Stromal cell of bone marrow (primary cell): ENCODE measurements around the gene MAPK8IP3.
"Not testable (repeated sequence)": the region's sequence is repeated elsewhere in the genome, so short reads cannot be mapped to it uniquely, and the experiment has no call there.

ENCODE experiments used
- DNase-seq: peaks from one replicate; pipeline ENCODE4 v3.0.0-alpha.2; 2012; ENCODE audit warnings: low read depth

Gene MAPK8IP3

DNA sequence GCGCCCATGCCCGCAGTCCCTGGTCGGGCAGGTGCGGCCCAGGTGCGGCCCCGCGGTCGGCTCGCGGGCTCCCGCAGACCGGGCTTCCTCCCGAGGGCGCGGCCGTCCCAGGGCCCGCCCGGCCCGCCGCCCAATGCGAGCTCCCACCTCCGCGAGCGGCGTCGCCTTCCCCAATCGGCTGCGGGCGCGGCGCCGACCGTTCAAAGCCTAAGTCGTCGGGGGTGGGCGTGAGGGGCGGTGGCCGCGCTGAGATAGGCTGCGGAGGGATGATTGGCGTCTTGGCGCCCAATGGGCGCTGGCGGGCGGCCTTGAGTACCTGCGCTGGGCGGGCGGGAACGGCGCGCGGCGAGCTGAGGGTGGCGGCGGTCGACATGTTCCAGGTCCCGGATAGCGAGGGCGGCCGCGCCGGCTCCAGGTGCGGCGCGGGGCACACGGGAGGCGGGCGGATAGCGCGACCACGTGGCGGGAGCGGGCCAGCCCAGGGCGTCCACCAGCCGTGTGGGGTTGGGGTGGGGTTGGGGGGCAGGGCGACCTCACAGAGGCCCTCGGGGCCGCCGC, 28.0 kb upstream of the MAPK8IP3 start, which contains the start of gene JPT2:
Gene JPT2 (plus strand): TSS at position 338 of the 558 bp plus-strand sequence. CDS start 34 bp downstream, at position 372.
- DNase-seq = peak; percentile 90

DNA sequence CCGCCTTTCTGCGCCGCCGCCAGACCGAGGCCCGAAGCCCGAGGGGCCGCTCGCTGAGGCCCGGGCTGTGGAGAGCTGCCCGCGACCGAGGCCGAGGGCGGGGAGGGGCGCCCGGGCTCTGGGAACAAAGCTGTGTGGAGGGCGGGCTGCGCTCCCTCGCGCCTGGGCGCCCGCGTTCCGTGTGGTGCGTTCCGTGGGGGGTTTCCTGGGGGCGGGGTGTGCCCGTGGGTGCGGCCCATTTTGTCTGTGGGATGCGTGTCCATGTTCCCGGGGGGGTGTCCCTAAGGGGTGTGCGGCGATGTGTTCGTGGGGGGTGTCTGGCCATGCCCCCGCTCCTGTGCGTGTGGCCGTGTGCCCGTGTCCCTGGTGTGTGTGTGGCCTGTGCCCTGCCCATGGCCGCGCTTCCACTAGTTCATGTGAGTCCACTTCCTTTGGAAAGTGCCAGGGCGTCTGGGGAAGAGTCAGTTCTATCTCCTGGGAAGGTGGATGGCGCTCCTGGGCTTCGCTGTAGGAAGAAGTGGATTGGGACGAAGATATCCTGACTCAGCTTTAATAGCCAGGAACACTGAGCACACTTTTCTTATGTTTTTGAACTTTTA, 27.4 kb upstream of the MAPK8IP3 start:
- no peak for DNase-seq

DNA sequence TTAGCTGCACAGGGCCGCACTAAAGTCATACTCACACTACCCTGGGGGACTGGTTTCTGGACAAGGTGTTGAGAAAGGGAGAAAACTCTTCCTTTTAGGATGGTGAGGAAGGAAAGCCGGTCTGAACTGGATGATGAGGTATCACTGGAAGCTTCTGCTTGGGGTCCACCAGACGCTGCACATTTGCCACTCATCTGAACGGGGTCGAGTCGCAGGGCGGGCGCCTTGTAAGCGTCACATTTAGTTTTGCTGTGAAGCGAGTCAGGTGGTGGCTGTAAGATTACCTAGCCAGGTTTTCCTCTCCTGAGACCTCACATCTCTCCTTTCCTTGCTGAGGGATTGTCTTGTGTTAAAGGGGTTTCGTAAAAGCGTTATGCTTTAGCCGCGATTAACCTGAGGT, 25.6 kb upstream of the MAPK8IP3 start:
- no peak for DNase-seq

- no peak for DNase-seq
These were observed 25.0 kb upstream of the MAPK8IP3 start for GRCh38 chr16:1681032-1681431.

DNA sequence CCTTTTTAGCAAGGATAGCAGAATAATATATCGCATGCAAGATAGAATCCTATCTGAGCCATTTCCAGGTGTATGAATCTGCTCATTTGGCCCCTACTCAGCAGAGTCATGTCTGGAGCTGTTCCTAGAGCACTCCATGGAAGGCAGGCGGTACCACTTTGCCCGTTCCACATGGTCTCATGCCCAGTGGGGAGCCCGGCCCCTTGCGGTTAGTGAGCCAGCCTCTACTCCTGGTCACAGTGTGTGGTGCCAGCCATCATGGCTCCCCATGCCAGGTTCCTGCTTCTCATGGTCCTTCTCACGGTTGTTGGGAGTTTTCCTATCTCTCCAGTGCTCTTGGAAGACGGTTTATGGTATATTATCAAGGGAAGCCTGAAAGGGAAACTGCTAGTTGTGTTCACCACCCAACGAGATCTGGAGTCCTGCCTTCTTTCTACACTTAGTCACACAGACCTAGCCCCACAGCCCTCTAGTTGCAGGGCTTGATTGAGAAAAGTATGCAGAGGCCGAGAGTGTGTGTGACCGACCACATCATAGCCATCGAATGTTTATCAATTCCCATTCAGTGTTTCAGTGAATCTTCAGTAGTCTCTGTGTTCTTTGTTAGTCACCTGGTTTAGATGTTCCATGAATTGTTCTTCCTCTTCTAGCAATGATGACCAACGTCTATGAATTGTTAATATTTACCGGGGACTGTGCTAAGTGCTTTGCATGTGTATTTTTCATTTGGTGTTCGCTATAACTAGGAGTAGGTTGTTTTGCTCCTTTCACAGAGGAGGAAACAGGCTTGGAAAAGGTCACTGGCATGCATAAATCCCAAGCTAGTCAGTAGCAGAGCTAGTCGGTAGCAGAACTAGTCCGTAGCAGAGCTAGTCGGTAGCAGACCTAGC, 18.3 kb upstream of the MAPK8IP3 start:
- DNase-seq = no peak

DNA sequence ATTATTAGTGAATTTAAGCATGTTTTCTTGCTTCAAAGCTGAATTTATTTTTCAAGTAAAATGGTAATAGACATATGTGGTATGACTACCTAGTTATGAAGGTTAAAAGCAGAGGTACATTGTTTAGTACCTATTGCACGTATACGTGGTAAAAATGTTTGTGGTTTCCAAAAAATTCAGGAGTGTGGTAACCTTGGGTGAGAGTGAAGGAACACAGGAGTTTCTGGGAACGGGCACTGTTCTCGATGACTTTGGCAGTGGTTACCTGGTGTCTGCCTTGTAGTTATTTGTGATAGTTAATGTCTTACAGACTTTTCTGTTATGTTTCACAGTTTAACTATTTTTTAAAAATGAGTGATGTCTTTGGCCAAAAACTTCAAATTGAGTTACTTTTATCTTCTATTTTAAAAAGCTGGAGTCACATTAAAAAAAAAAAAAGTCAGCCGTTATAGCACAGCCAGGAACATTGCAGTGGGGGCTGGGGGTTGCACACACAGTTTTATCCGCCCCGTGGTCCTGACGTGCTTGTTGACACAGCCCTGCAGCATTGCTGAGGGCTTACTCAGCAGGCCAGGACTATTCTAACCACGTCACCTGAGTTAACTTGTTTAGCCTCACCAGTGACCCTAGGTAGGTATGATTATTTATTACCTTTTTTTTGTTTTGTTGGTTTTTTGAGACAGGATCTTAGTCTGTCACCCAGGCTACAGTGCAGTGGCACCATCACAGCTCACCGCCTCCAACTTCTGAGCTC, 17.0 kb upstream of the MAPK8IP3 start:
- no peak for DNase-seq

- DNase-seq = no peak
These were observed 16.1 kb upstream of the MAPK8IP3 start for GRCh38 chr16:1689853-1690252.

DNA sequence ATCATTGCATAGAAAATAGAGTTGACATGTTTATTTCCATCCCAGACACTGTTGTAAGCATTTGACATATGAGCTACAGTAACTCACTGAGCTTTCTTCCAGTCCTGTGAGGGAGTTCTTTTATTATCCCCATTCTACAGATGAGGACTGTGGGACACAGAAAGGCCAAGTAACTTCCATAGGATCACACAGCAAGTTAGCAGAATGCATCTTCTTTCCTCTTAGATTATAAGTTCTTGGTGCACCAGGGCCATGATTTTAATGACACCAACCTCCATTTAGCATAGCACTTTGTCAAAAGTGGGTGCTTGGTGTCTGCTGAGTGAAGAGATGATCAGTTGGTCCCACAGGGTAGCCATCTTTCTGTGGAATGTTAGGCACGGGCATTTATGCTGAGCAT, 15.2 kb upstream of the MAPK8IP3 start:
- no peak for DNase-seq

GRCh38 chr16:1691276-1691675, 14.7 kb upstream of the MAPK8IP3 start:
- DNase-seq = no peak

DNA sequence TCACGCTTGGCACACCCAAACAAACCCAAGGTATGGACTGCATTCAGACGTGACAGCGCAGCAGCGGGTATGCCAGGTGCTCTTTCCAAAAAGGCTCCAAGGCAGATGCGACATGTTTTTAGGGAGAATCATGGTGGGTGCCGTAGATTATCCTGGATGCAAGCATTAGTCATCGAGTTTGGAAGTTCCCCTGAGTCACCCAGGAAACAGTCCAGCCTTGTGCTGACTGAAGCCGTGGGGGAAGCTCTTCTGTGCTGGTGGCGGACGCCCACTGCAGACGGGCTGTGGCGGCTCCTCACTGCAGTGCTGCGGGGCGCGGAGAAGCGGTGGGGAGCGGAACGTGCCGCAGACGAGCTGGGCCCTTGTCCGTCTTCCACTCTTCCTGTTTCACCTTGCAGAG, 14.0 kb upstream of the MAPK8IP3 start:
- DNase-seq = no peak

GRCh38 chr16:1696863-1697262, 9.1 kb upstream of the MAPK8IP3 start:
- no peak for DNase-seq

DNA sequence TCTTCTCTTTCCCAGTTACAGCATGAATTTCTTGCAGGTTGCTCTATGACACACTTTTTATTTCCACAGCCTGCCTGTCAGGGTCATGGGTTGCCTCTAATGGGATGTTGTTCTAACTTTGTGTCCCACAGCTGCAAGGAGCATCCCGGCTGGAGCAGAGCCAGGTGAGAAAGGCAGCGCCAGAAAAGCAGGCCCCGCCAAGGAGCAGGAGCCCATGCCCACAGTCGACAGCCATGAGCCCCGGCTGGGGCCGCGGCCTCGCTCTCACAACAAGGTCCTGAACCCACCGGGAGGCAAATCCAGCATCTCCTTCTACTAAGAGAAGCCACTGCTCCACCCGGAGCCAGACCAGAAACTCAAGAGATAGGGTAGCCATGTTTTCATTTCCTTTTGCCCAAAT, 7.3 kb upstream of the MAPK8IP3 start:
- no peak for DNase-seq

DNA sequence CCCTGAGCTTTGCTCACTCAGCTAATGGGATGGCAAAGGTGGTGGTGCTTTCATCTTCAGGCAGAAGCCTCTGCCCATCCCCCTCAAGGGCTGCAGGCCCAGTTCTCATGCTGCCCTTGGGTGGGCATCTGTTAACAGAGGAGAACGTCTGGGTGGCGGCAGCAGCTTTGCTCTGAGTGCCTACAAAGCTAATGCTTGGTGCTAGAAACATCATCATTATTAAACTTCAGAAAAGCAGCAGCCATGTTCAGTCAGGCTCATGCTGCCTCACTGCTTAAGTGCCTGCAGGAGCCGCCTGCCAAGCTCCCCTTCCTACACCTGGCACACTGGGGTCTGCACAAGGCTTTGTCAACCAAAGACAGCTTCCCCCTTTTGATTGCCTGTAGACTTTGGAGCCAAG, 5.7 kb upstream of the MAPK8IP3 start:
- no peak for DNase-seq

GRCh38 chr16:1701216-1701878, 4.6 kb upstream of the MAPK8IP3 start:
- no peak for DNase-seq

- DNase-seq = not testable (repeated sequence)
These were observed 689 bp upstream of the MAPK8IP3 start for GRCh38 chr16:1705324-1705687.

DNA sequence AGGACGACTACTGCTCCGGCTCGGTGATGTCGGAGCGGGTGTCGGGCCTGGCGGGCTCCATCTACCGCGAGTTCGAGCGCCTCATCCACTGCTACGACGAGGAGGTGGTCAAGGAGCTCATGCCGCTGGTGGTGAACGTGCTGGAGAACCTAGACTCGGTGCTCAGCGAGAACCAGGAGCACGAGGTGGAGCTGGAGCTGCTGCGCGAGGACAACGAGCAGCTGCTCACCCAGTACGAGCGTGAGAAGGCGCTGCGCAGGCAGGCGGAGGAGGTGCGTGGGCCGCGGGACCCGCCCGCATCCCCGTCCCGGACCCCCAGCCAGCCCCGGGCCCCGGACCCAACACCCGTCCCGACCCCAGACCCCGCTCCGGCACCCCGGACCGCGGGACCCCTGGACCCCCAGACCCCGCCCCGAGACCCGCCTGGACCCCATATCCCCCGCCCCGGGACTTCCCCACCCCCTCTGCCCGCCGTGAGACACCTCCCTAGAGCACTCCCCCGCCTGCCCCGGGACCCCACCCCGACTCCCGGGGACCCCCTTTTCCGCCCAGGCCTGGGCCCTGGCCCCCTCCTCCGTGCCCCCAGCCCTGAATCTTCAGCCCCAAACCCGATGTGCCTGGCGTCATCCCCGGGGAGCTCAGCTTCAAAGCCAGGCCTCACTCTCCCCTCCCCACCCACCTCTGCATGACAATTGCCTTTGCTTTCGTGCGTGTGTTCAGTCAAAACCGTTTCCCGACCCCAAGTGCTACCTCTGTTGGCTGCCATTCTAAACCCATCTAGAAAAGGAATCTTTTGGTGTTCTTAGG, 594 bp downstream of the MAPK8IP3 start:
- DNase-seq = no peak

DNA sequence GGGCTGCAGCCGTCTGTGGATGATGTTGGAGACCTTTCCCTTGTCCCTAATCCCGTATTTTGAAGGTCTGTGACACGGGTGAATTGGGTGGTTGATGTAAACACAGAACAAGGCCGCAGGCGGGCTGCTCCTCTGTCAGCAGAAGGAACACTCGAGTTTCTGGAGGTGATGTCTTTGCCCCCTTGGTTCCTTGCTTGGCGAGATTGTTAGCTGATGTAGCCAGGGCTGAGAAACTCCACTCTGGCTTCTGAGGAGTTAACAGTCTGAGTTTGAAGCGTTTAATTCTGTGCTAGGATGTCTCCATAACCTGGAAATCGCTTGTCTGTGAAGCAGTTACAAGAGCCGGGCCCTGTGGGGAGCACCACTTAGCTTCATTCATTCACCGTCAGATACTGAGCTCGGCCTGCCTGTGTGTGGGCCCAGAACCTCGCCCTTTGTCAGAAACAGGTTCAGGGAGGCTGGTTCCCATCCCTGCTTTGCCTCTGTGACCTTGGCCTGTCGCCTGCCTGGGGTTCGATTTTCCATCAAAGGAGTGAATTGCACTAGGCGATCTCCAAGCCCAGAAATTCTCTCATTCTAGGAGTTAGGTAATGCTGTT, 1.3 kb downstream of the MAPK8IP3 start:
- DNase-seq = no peak

DNA sequence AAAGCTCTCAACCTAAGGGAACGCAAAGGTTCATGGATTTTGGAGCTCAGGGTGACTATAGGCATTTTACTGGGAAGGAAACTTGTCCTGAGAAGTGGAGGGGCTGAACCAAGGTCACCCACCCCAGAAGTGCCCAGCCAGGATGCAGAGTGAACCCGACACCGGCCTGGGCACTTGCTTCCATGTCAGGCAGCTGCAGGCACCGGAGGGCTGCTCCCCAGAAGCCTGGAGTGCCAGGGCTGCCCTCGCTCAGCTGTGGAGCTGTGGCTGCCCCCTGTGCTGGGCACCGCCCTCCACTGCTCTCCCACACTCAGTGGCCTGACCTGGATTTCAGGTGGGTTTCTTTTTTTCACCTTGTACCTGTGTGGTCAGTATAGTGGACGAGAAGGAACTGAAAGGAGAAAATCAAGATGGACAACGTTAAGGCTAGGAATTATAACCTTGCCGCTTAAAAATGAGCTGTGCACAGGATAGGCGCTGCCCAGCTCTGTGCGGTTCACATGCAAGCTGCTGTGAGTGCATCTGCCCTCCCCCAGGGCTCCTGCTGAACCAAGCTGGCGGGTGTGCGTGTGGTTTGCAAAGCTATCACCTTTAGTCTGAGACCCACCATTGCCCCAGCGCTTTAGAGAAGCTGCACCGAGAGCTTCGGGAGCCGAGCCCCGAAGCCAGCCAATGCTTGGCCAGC, 2.2 kb downstream of the MAPK8IP3 start:
- no peak for DNase-seq

DNA sequence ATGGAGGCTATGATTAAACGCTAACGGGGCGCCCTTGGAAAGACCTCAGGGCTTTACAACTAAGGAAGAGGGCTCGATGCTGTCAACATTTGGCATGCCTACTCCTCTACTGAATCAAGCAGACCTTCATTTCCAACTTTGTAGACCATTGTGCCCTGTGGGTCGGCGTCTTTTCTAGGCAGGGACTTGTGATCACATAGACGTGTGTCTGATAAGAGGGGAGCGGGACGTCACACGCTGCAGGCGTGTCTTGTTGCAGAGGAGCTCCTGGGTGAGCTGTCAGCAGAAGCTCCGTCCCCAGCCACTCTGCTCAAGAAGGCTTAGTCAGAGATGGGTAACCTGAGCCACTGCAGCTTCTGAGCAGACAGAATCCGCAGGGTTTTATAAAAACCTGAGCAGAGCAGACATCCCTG, 2.8 kb downstream of the MAPK8IP3 start:
- DNase-seq = no peak

- no peak for DNase-seq
These were observed 3.4 kb downstream of the MAPK8IP3 start for GRCh38 chr16:1709356-1709755.
